ENCODE results near the gene MED12L.

Gene MED12L

GRCh38 chr3:151410891-151411559 lies 325.6 kb downstream of the MED12L start:
- no peak for TF ChIP-seq CTCF (IDR thresholded peaks at IDR 0.05; ENCODE audit: insufficient read depth, low read length, missing control alignments)
- CTCF ChIA-PET = interaction anchor here (0.5 to 1.7 kb wide), 4 partner anchors 11 to 580 kb away, joined by 3 to 5 read pairs (median 4); no protein-coding TSS in a partner anchor
- H3K4me3 ChIP-seq (ENCODE audit: low read depth, low read length) = no peak overlapping the region
- POLR2A ChIA-PET = no interaction called here
- DNase-seq (ENCODE audit: low read depth, low spot score) = no peak

- ChIA-PET POLR2A (no interaction called here), CTCF (no interaction called here)
- DNase-seq (ENCODE audit: low read depth, low spot score) = no peak
- TF ChIP-seq CTCF (IDR thresholded peaks at IDR 0.05; ENCODE audit: insufficient read depth, low read length, missing control alignments) = no peak
- no peak overlapping the region for H3K4me3 ChIP-seq (ENCODE audit: low read depth, low read length)
These were observed 327.5 kb downstream of the MED12L start for GRCh38 chr3:151412989-151413388.

GRCh38 chr3:151415289-151415688 lies 329.8 kb downstream of the MED12L start:
- TF ChIP-seq CTCF (IDR thresholded peaks at IDR 0.05; ENCODE audit: insufficient read depth, low read length, missing control alignments) = no peak
- CTCF ChIA-PET = interaction anchor here (0.6 to 0.9 kb wide), 4 partner anchors 8 to 25 kb away, joined by 3 to 4 read pairs (median 3); no protein-coding TSS in a partner anchor
- no peak overlapping the region for H3K4me3 ChIP-seq (ENCODE audit: low read depth, low read length)
- POLR2A ChIA-PET = no interaction called here
- DNase-seq (ENCODE audit: low read depth, low spot score) = no peak

GRCh38 chr3:151419806-151420205 lies 334.3 kb downstream of the MED12L start:
- H3K4me3 ChIP-seq (ENCODE audit: low read depth, low read length) = no peak overlapping the region
- TF ChIP-seq CTCF (IDR thresholded peaks at IDR 0.05; ENCODE audit: insufficient read depth, low read length, missing control alignments) = no peak
- POLR2A ChIA-PET = no interaction called here
- no peak for DNase-seq (ENCODE audit: low read depth, low spot score)
- CTCF ChIA-PET = no interaction called here

- POLR2A ChIA-PET = no interaction called here
These were observed 336.5 kb downstream of the MED12L start for GRCh38 chr3:151421938-151422337.

GRCh38 chr3:151423091-151423490 lies 337.6 kb downstream of the MED12L start:
- ChIA-PET CTCF (interaction anchor here (1.2 kb wide), 1 partner anchor 8 kb away, joined by 3 read pairs; no protein-coding TSS in a partner anchor), POLR2A (no interaction called here)
- DNase-seq (ENCODE audit: low read depth, low spot score) = no peak
- H3K4me3 ChIP-seq (ENCODE audit: low read depth, low read length) = no peak overlapping the region
- no peak for TF ChIP-seq CTCF (IDR thresholded peaks at IDR 0.05; ENCODE audit: insufficient read depth, low read length, missing control alignments)

More at GRCh38 chr3:151421938-151422337, 336.5 kb downstream of the MED12L start:
- CTCF ChIA-PET = interaction anchor here (1.0 to 1.1 kb wide), 2 partner anchors 12 to 416 kb away, joined by 3 read pairs; no protein-coding TSS in a partner anchor
- no peak for TF ChIP-seq CTCF (IDR thresholded peaks at IDR 0.05; ENCODE audit: insufficient read depth, low read length, missing control alignments)
- no peak overlapping the region for H3K4me3 ChIP-seq (ENCODE audit: low read depth, low read length)
- no peak for DNase-seq (ENCODE audit: low read depth, low spot score)

All from AG04449 (cell line).